ENCODE data around the gene SMOC2.

DNA sequence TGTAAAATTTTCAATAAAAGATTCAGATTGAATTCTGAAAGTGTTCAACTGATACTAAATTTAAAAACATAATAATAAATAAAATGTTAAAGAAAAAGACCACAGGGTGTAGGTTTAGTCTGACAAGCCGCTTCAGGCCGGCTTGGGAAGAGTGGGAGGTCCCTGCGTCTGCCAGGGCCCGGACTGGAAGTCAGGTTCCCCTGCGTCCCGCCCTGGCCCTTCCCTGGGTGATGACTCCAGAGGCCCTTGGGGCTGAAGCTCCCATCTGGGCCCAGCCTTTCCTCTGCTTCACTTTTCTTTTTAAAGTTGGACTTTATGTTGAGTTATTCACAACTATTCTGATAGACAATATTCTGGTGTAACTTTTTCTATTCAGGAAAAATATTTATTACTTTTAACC is 93.3 kb downstream of the SMOC2 start:
- TF ChIP-seq, protein P1, sequence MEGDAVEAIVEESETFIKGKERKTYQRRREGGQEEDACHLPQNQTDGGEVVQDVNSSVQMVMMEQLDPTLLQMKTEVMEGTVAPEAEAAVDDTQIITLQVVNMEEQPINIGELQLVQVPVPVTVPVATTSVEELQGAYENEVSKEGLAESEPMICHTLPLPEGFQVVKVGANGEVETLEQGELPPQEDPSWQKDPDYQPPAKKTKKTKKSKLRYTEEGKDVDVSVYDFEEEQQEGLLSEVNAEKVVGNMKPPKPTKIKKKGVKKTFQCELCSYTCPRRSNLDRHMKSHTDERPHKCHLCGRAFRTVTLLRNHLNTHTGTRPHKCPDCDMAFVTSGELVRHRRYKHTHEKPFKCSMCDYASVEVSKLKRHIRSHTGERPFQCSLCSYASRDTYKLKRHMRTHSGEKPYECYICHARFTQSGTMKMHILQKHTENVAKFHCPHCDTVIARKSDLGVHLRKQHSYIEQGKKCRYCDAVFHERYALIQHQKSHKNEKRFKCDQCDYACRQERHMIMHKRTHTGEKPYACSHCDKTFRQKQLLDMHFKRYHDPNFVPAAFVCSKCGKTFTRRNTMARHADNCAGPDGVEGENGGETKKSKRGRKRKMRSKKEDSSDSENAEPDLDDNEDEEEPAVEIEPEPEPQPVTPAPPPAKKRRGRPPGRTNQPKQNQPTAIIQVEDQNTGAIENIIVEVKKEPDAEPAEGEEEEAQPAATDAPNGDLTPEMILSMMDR (optimal IDR thresholded peaks at IDR 0.05 in 1 of 3, IDR thresholded peaks at IDR 0.05 in 1 of 3, conservative IDR thresholded peaks at IDR 0.05 in 1 of 3; ENCODE audit: extremely low read depth in 1 of 3, insufficient read depth in 2 of 3, low read length in 3 of 3): no peak
- TF ChIP-seq EZH2 (IDR thresholded peaks at IDR 0.05; ENCODE audit: low read length): no peak
